Tibial nerve (tissue), 3 donors: ENCODE results near the gene UBE2O.

ENCODE experiments used
- POLR2A ChIP-seq, 2 donors: fragments of 450-650 bp; IDR thresholded peaks; one replicate each; pipeline ENCODE4 v1.6.1; 2017; ENCODE audit warnings: antibody characterized with exemption in 2 of 2, mild to moderate bottlenecking in 2 of 2, moderate library complexity in 2 of 2
- TF ChIP-seq, protein P1 (sequence below), 5 experiments: fragments of 200-600 bp in 3 of 5; fragments of 450-650 bp in 2 of 5; sonication (generic) in 3 of 5; IDR thresholded peaks; one replicate each; pipeline ENCODE4 v1.5.1; 2016 to 2019; ENCODE audit warnings: antibody characterized with exemption in 5 of 5, mild to moderate bottlenecking in 3 of 5, moderate library complexity in 2 of 5

DNA sequence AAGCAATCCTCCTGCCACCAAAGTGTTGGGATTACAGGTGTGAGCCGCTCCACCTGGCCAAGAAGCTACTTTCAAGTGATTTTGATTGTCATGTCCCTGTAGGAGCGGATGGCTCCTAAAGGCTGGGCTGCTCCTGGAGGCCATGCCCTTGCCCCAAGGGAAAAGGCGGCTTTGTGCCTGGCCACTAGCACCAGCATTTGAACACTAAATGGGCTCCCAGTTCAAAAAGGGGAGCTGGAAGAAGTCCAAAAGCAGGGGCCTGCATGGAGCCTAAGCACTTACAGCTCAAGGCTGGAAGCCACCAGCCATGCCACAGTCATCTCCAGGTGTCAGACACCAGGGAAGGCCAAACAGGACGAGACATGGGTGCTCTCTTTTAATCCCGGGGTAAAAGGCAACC, 41.7 kb downstream of the UBE2O start:
- TF ChIP-seq POLR2A (IDR thresholded peaks at IDR 0.05) = no peak
- TF ChIP-seq, protein P1, sequence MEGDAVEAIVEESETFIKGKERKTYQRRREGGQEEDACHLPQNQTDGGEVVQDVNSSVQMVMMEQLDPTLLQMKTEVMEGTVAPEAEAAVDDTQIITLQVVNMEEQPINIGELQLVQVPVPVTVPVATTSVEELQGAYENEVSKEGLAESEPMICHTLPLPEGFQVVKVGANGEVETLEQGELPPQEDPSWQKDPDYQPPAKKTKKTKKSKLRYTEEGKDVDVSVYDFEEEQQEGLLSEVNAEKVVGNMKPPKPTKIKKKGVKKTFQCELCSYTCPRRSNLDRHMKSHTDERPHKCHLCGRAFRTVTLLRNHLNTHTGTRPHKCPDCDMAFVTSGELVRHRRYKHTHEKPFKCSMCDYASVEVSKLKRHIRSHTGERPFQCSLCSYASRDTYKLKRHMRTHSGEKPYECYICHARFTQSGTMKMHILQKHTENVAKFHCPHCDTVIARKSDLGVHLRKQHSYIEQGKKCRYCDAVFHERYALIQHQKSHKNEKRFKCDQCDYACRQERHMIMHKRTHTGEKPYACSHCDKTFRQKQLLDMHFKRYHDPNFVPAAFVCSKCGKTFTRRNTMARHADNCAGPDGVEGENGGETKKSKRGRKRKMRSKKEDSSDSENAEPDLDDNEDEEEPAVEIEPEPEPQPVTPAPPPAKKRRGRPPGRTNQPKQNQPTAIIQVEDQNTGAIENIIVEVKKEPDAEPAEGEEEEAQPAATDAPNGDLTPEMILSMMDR (IDR thresholded peaks at IDR 0.05) = no peak
